HK-2 (cell line): ENCODE measurements around the gene COASY.

ENCODE experiments used
- DNase-seq: peaks from one replicate; pipeline ENCODE4 v3.0.0-alpha.2; 2018; ENCODE audit not compliant: unreplicated experiment

COASY gene

DNA sequence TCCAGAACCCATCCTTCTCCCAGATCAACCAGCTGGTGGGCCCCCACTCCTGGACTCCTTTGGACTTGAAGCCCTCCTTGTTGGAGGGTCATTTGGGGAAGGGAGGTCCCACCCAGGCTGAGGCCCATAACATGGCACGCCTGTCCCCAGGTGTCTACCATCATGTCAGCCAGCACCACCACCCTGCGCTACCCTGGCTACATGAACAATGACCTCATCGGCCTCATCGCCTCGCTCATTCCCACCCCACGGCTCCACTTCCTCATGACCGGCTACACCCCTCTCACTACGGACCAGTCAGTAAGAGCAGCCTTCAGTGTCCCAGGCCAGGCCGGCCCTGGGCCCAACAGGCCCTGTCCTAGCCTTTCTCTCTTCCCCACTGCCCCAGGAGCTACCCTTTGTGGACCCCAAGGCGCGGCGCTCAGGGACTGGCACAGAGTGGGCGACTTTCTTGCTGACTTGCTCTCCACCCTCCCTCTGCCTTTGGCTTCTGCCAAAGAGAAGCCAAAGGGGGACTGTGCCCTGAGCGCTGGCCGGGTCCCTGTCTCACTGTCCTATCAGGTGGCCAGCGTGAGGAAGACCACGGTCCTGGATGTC is 51.8 kb downstream of the COASY start:
- no peak for DNase-seq
